H1 (cell line): ENCODE results near the gene F11R.

Experiments used
- BRCA1 ChIP-seq: IDR thresholded peaks from 2 replicates; pipeline ENCODE4 v1.6.1; 2012; ENCODE audit warnings: low read depth, low read length, improper control_type of control experiment
- JUN ChIP-seq: IDR thresholded peaks from 2 replicates; pipeline ENCODE4 v1.6.1; 2011; ENCODE audit warnings: low read depth, mild to moderate bottlenecking, improper control_type of control experiment, low read length
- POLR2AphosphoS5 ChIP-seq: IDR thresholded peaks from 2 replicates; pipeline ENCODE4 v1.6.1; 2011; ENCODE audit warnings: low read depth, low read length
- TEAD4 ChIP-seq: IDR thresholded peaks from 2 replicates; pipeline ENCODE4 v1.6.1; 2012; ENCODE audit warnings: low read depth, low read length, inconsistent platforms, mixed read lengths

- TF ChIP-seq POLR2AphosphoS5 (no peak), BRCA1 (no peak), JUN (no peak), TEAD4 (no peak)
Measured at GRCh38 chr1:161069241-161069640, 48.3 kb upstream of the F11R start.
